ENCODE measurements around the gene MACROD1.

DNA sequence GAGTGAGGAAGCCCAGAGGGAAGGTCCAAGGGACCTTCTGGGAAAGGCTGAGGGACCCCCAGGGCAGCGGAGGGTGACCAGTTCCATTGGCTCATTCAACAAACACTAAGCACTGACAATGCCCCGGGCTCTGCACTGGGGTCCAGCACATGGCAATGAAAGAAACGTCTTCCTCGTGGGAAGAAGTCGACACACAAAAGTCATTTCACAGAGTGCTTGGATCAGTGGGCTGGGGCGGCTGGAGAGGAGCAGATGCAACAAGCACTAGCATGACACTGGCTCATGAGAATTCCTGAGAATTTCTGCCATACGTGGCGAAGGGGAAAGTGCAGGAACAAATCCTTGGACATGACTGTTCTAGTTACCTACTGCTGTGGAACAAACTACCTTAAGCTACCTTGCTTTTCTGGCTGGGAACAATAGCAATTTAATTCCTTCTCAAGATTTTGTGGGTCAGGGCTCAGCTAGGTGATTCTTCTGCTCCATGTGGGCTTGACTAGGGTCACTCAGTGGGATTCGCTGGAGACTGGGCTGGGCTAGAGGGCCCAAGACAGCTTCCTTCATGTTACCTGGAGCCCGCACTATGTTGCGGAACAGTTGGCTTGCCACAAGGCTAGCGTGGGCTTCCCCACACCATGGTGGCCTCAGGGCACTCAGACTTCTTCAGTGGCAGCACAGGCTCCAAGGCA lies 13.2 kb upstream of the MACROD1 start:
- TF ChIP-seq, protein P1, sequence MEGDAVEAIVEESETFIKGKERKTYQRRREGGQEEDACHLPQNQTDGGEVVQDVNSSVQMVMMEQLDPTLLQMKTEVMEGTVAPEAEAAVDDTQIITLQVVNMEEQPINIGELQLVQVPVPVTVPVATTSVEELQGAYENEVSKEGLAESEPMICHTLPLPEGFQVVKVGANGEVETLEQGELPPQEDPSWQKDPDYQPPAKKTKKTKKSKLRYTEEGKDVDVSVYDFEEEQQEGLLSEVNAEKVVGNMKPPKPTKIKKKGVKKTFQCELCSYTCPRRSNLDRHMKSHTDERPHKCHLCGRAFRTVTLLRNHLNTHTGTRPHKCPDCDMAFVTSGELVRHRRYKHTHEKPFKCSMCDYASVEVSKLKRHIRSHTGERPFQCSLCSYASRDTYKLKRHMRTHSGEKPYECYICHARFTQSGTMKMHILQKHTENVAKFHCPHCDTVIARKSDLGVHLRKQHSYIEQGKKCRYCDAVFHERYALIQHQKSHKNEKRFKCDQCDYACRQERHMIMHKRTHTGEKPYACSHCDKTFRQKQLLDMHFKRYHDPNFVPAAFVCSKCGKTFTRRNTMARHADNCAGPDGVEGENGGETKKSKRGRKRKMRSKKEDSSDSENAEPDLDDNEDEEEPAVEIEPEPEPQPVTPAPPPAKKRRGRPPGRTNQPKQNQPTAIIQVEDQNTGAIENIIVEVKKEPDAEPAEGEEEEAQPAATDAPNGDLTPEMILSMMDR (IDR thresholded peaks at IDR 0.05) = no peak
- TF ChIP-seq POLR2A (IDR thresholded peaks at IDR 0.05) = no peak
